GM23338 (cell line): ENCODE data around the gene HSD11B1L. TPM values are rescaled to one million over a fixed set of nuclear protein-coding genes. Genes with fewer than 3 reads are reported as not detected.
A peak's percentile ranks its signal among the peaks of the same experiment; 100 is the strongest.

Experiments
- ATAC-seq: fragments of 200-7000 bp; cut with Tn5 transposase; 3 replicates; pipeline ENCODE4 v1.9.1; 2020
- DNase-seq: peaks from one replicate; pipeline ENCODE4 v3.0.0-alpha.2; 2015; ENCODE audit warnings: low spot score
- H2AFZ ChIP-seq: fragments of 200-600 bp; sonication (generic); 2 replicates; pipeline ENCODE4 v1.8.0; 2016; ENCODE audit warnings: antibody characterized with exemption, mild to moderate bottlenecking, moderate library complexity
- H3F3A ChIP-seq: fragments of 200-600 bp; sonication (generic); replicated peaks from 2 replicates; pipeline ENCODE4 v1.8.0; 2017; ENCODE audit warnings: antibody characterized with exemption, mixed run types, low read depth
- H3K27ac ChIP-seq: fragments of 200-600 bp; sonication (generic); 2 replicates; pipeline ENCODE4 v1.6.1; 2016; ENCODE audit warnings: low read depth
- H3K27me3 ChIP-seq: fragments of 200-600 bp; sonication (generic); 2 replicates; pipeline ENCODE4 v1.8.0; 2016; ENCODE audit warnings: mild to moderate bottlenecking, mixed run types, moderate library complexity; ENCODE audit not compliant: insufficient read depth
- H3K36me3 ChIP-seq: fragments of 200-600 bp; sonication (generic); 2 replicates; pipeline ENCODE4 v1.8.0; 2016; ENCODE audit warnings: mild to moderate bottlenecking; ENCODE audit not compliant: insufficient read depth
- H3K4me1 ChIP-seq: fragments of 200-600 bp; sonication (generic); 2 replicates; pipeline ENCODE4 v1.8.0; 2016; ENCODE audit warnings: mild to moderate bottlenecking, moderate library complexity; ENCODE audit not compliant: insufficient read depth
- H3K4me2 ChIP-seq: fragments of 200-600 bp; sonication (generic); 2 replicates; pipeline ENCODE4 v1.7.1; 2017; ENCODE audit warnings: mixed run types
- H3K4me3 ChIP-seq: fragments of 200-600 bp; sonication (generic); 2 replicates; pipeline ENCODE4 v1.6.1; 2016; ENCODE audit warnings: mixed run types
- H3K79me2 ChIP-seq: fragments of 200-600 bp; sonication (generic); replicated peaks from 2 replicates; pipeline ENCODE4 v1.8.0; 2017; ENCODE audit warnings: mild to moderate bottlenecking; ENCODE audit not compliant: insufficient read depth
- H3K9me2 ChIP-seq: fragments of 200-600 bp; sonication (generic); 2 replicates; pipeline ENCODE4 v1.8.0; 2017; ENCODE audit not compliant: insufficient read depth
- H4K20me1 ChIP-seq: fragments of 200-600 bp; sonication (generic); replicated peaks from 2 replicates; pipeline ENCODE4 v1.8.0; 2017; ENCODE audit warnings: mild to moderate bottlenecking; ENCODE audit not compliant: insufficient read depth
- H3K27ac Mint-ChIP-seq: 2 replicates; pipeline ENCODE4 v1.8.0; 2020; ENCODE audit warnings: inconsistent platforms, mild to moderate bottlenecking, moderate library complexity, mixed read lengths
- H3K27me3 Mint-ChIP-seq: 3 replicates; pipeline ENCODE4 v1.8.0; 2022; ENCODE audit warnings: low read depth, mild to moderate bottlenecking, moderate library complexity, mixed read lengths, inconsistent platforms; ENCODE audit not compliant: insufficient read depth, poor library complexity
- H3K36me3 Mint-ChIP-seq: 3 replicates; pipeline ENCODE4 v1.8.0; 2021; ENCODE audit warnings: low read depth, mild to moderate bottlenecking, inconsistent platforms, moderate library complexity, mixed read lengths
- H3K4me1 Mint-ChIP-seq: 3 replicates; pipeline ENCODE4 v1.8.0; 2020; ENCODE audit warnings: mild to moderate bottlenecking, inconsistent platforms, mixed read lengths
- H3K4me3 Mint-ChIP-seq: 3 replicates; pipeline ENCODE4 v1.8.0; 2021; ENCODE audit warnings: moderate library complexity, mild to moderate bottlenecking, inconsistent platforms, mixed read lengths
- H3K9me3 Mint-ChIP-seq: 3 replicates; pipeline ENCODE4 v1.8.0; 2020; ENCODE audit warnings: moderate library complexity, mild to moderate bottlenecking, inconsistent platforms, mixed read lengths
- CREB1 ChIP-seq: fragments of 250-450 bp; sonication (Bioruptor Pico); IDR thresholded peaks from 2 replicates; pipeline ENCODE4 v1.5.0; 2020; ENCODE audit warnings: low read depth, mild to moderate bottlenecking, moderate library complexity
- NANOG ChIP-seq: IDR thresholded peaks from 2 replicates; pipeline ENCODE4 v1.6.1; 2016; ENCODE audit warnings: antibody characterized with exemption, borderline replicate concordance
- POLR2AphosphoS5 ChIP-seq: IDR thresholded peaks from 2 replicates; pipeline ENCODE4 v1.6.1; 2016; ENCODE audit warnings: antibody characterized with exemption, low read depth
- REST ChIP-seq: IDR thresholded peaks from one replicate; pipeline ENCODE4 v1.6.1; 2018; ENCODE audit warnings: antibody characterized with exemption; ENCODE audit not compliant: unreplicated experiment
- STAT1 ChIP-seq: IDR thresholded peaks from one replicate; pipeline ENCODE4 v1.6.1; 2016; ENCODE audit warnings: antibody characterized with exemption; ENCODE audit not compliant: unreplicated experiment
- ZNF114 ChIP-seq: fragments of 250-450 bp; sonication (Bioruptor Pico); IDR thresholded peaks from 2 replicates; pipeline ENCODE4 v1.5.0; 2020; ENCODE audit warnings: mild to moderate bottlenecking, moderate library complexity
- ZNF331 ChIP-seq: fragments of 250-450 bp; sonication (Bioruptor Pico); IDR thresholded peaks from 2 replicates; pipeline ENCODE4 v1.5.0; 2020; ENCODE audit warnings: low read depth, mild to moderate bottlenecking, moderate library complexity
- polyA plus RNA-seq: library from polyadenylated mRNA; unstranded; fragments of >200 nt; fragmentation: Nextera tagmentation; extraction: Ambion mirVana; gene quantifications from 2 replicates; pipeline ENCODE4 v1.2.1, GENCODE V29; 2016
- total RNA-seq: library from RNA; depleted of rRNA; stranded (reverse); fragments of >200 nt; shearing (Covaris generic); gene quantifications from 2 replicates; pipeline ENCODE4 v1.2.3, GENCODE V29; 2014
- TF ChIP-seq, protein P1 (sequence below), 2 experiments: fragments of 200-600 bp in 1 of 2; sonication (generic) in 1 of 2; conservative IDR thresholded peaks; 2 replicates each; pipeline versions ENCODE4 v1.5.1 to v1.6.1; 2016 to 2017; ENCODE audit warnings: antibody characterized with exemption in 2 of 2, low read depth in 2 of 2, mild to moderate bottlenecking in 2 of 2, moderate library complexity in 1 of 2

HSD11B1L gene
- total and polyA plus RNA-seq, 2 experiments from 2014 or later: 12.9 to 18.4 TPM

DNA sequence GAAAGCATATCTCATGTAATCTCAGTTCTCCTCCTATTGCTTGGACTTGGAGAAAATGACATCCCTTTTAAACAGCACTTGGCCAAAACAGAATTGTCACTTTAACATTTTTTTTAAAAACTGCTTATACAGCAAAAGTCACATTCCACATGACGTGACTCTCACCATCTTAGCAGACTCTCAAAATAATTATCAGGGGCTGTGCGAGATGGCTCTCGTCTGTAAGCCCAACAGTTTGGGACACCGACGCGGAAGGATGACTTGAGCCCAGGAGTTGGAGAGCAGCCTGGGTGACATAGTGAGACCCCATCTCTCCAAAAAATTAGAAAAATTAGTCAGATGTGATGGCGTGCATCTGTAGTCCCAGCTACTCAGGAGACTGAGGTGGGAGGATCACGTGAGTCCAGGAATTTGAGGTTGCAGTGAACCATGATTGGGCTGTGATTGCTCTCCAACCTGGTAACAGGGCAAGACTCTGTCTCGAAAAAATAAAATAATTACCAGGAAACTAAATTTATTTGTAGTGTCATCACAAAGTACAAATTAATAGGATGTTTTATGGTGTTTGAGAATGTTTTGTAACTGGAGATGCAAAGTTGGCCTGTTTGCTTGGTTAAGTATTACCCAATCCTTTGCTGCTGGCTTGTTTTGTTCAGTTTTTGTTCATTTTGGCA is 49.1 kb upstream of the HSD11B1L start:
- peaks cover 100% of the 10 kb centered on the region for H3K79me2 ChIP-seq
- peaks cover 87% of the 10 kb centered on the region for H4K20me1 ChIP-seq
- peaks cover 42% of the 10 kb centered on the region for H3K36me3 Mint-ChIP-seq
- peaks cover 5% of the 10 kb centered on the region; the same call in 2 of the 3 replicates for H3K4me1 Mint-ChIP-seq
- DNase-seq (no peak), ATAC-seq (no peak)
- no peak overlapping the region for H3K4me3 ChIP-seq
- H3K4me3 Mint-ChIP-seq: no peak overlapping the region
- H3K36me3 ChIP-seq: peaks cover 15% of the 10 kb centered on the region
- no peak for TF ChIP-seq ZNF114 (CRISPR knock-in tag)
- TF ChIP-seq, protein P1, sequence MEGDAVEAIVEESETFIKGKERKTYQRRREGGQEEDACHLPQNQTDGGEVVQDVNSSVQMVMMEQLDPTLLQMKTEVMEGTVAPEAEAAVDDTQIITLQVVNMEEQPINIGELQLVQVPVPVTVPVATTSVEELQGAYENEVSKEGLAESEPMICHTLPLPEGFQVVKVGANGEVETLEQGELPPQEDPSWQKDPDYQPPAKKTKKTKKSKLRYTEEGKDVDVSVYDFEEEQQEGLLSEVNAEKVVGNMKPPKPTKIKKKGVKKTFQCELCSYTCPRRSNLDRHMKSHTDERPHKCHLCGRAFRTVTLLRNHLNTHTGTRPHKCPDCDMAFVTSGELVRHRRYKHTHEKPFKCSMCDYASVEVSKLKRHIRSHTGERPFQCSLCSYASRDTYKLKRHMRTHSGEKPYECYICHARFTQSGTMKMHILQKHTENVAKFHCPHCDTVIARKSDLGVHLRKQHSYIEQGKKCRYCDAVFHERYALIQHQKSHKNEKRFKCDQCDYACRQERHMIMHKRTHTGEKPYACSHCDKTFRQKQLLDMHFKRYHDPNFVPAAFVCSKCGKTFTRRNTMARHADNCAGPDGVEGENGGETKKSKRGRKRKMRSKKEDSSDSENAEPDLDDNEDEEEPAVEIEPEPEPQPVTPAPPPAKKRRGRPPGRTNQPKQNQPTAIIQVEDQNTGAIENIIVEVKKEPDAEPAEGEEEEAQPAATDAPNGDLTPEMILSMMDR (conservative IDR thresholded peaks at IDR 0.05; ENCODE audit: low read depth in 2 of 2): no peak
- TF ChIP-seq CREB1 (CRISPR knock-in tag): no peak
- 0 out of 2 replicates have a peak overlapping the region, but pooled peaks have one; percentile 29 for H3K27ac Mint-ChIP-seq
- H2AFZ ChIP-seq: no peak overlapping the region
- no peaks in the 10 kb centered on the region for H3K4me1 ChIP-seq
- no peaks in the 10 kb centered on the region for H3K9me3 Mint-ChIP-seq
- 0 out of 2 replicates have a peak, but pooled peaks cover 15% of the 10 kb centered on the region for H3F3A ChIP-seq
- H3K27ac ChIP-seq: peak overlapping the region; percentile 51; the same call in 1 of the 2 replicates
- no peaks in the 10 kb centered on the region for H3K27me3 Mint-ChIP-seq
- no peak overlapping the region for H3K4me2 ChIP-seq
- no peaks in the 10 kb centered on the region for H3K9me2 ChIP-seq
- no peaks in the 10 kb centered on the region for H3K27me3 ChIP-seq

- Histone ChIP-seq H3K27ac (no peak overlapping the region), H4K20me1 (peaks cover 82% of the 10 kb centered on the region), H3K36me3 (peaks cover 10% of the 10 kb centered on the region), H3F3A (0 out of 2 replicates have a peak, but pooled peaks cover 13% of the 10 kb centered on the region), H3K4me1 (no peaks in the 10 kb centered on the region), H3K4me3 (no peak overlapping the region), H3K27me3 (no peaks in the 10 kb centered on the region), H3K4me2 (no peak overlapping the region), H3K79me2 (peaks cover 100% of the 10 kb centered on the region), H2AFZ (no peak overlapping the region), H3K9me2 (no peaks in the 10 kb centered on the region)
- H3K9me3 Mint-ChIP-seq: no peaks in the 10 kb centered on the region
- no peak for DNase-seq
- H3K4me3 Mint-ChIP-seq: no peak overlapping the region
- no peak for ATAC-seq
- peaks cover 37% of the 10 kb centered on the region for H3K36me3 Mint-ChIP-seq
- H3K4me1 Mint-ChIP-seq: peaks cover 5% of the 10 kb centered on the region; the same call in 2 of the 3 replicates
- H3K27ac Mint-ChIP-seq: peak overlapping the region; percentile 29; the same call in 1 of the 2 replicates
- TF ChIP-seq NANOG (no peak), ZNF331 (CRISPR knock-in tag) (no peak), STAT1 (no peak), POLR2AphosphoS5 (no peak), REST (no peak), ZNF114 (CRISPR knock-in tag) (no peak)
- H3K27me3 Mint-ChIP-seq: no peaks in the 10 kb centered on the region
Observed at GRCh38 chr19:5632241-5632612, 48.6 kb upstream of the HSD11B1L start.
